PC-3 (cell line): Measurements from ENCODE around the gene H2AZ2. TPM values are rescaled to one million over a fixed set of nuclear protein-coding genes. Genes with fewer than 3 reads are reported as not detected.
A peak's percentile ranks its signal among the peaks of the same experiment; 100 is the strongest.
"Not testable (repeated sequence)": the region's sequence is repeated elsewhere in the genome, so short reads cannot be mapped to it uniquely, and the experiment has no call there.

Experiments used
- ATAC-seq: fragments of 200-7000 bp; cut with Tn5 transposase; 2 replicates; pipeline ENCODE4 v1.9.1; 2020; ENCODE audit warnings: mild to moderate bottlenecking, moderate library complexity
- BruUV-seq: library from RNA; stranded (reverse); fragments of 400-500 nt; replicated peaks from 2 replicates; lab custom pipeline; 2021; lab: Mats Ljungman, UMichigan
- CTCF ChIA-PET: fragments of 300-600 bp; sonication (Branson Sonifier 250); formaldehyde crosslinking; loops from one replicate; lab custom pipeline; 2022; ENCODE audit warnings: antibody characterized with exemption; lab: Charles Lee
- POLR2A ChIA-PET: fragments of 300-600 bp; sonication (Branson Sonifier 250); formaldehyde crosslinking; loops from one replicate; lab custom pipeline; 2022; ENCODE audit warnings: antibody characterized with exemption; ENCODE audit not compliant: unreplicated experiment; lab: Charles Lee
- DNase-seq: peaks from one replicate; pipeline ENCODE4 v3.0.0-alpha.2; 2015
- H2AFZ ChIP-seq: fragments of 300-600 bp; sonication (generic); 2 replicates; pipeline ENCODE4 v1.6.0; 2016; ENCODE audit warnings: antibody characterized with exemption, low read length
- H3F3A ChIP-seq: fragments of 300-600 bp; sonication (generic); one replicate; pipeline ENCODE4 v1.6.0; 2017; ENCODE audit warnings: antibody characterized with exemption, low read length, control low read depth, mild to moderate bottlenecking; ENCODE audit not compliant: unreplicated experiment
- H3K27ac ChIP-seq: fragments of 300-600 bp; sonication (generic); 2 replicates; pipeline ENCODE4 v1.5.1; 2016; ENCODE audit warnings: mild to moderate bottlenecking, low read length
- H3K27me3 ChIP-seq: fragments of 300-600 bp; sonication (generic); 2 replicates; pipeline ENCODE4 v1.6.1; 2016; ENCODE audit warnings: low read length, mixed read lengths
- H3K36me3 ChIP-seq: fragments of 300-600 bp; sonication (generic); 2 replicates; pipeline ENCODE4 v1.6.1; 2016; ENCODE audit warnings: low read depth, mixed run types, low read length, mixed read lengths
- H3K4me1 ChIP-seq: fragments of 300-600 bp; sonication (generic); 2 replicates; pipeline ENCODE4 v1.5.1; 2016; ENCODE audit warnings: low read length; ENCODE audit not compliant: insufficient read depth
- H3K4me2 ChIP-seq: fragments of 300-600 bp; sonication (generic); 2 replicates; pipeline ENCODE4 v1.6.0; 2016; ENCODE audit warnings: low read length
- H3K4me3 ChIP-seq: fragments of 300-600 bp; sonication (generic); 2 replicates; pipeline ENCODE4 v1.5.1; 2016; ENCODE audit warnings: mild to moderate bottlenecking, low read length, mixed read lengths
- H3K79me2 ChIP-seq: fragments of 300-600 bp; sonication (generic); 2 replicates; pipeline ENCODE4 v1.6.1; 2017; ENCODE audit warnings: low read length, mixed read lengths
- H3K9ac ChIP-seq: fragments of 300-600 bp; sonication (generic); 2 replicates; pipeline ENCODE4 v1.6.0; 2016; ENCODE audit warnings: mild to moderate bottlenecking, low read length
- H3K9me2 ChIP-seq: fragments of 300-600 bp; sonication (generic); replicated peaks from 2 replicates; pipeline ENCODE4 v1.6.1; 2016; ENCODE audit warnings: mixed run types, low read length, mixed read lengths
- H3K9me3 ChIP-seq: fragments of 300-600 bp; sonication (generic); 2 replicates; pipeline ENCODE4 v1.6.1; 2016; ENCODE audit warnings: low read length, mixed read lengths
- H4K20me1 ChIP-seq: fragments of 300-600 bp; sonication (generic); 2 replicates; pipeline ENCODE4 v1.6.1; 2016; ENCODE audit warnings: low read length, mixed read lengths
- EZH2 ChIP-seq: fragments of 300-600 bp; sonication (generic); IDR thresholded peaks from one replicate; pipeline ENCODE4 v1.6.1; 2017; ENCODE audit warnings: antibody characterized with exemption, mild to moderate bottlenecking, low read length; ENCODE audit not compliant: unreplicated experiment
- EZH2phosphoT487 ChIP-seq: fragments of 300-600 bp; sonication (generic); IDR thresholded peaks from 2 replicates; pipeline ENCODE4 v1.6.1; 2018; ENCODE audit warnings: mild to moderate bottlenecking, antibody characterized with exemption, low read length, borderline replicate concordance
- intact Hi-C: fragments of 100-400 bp; cut with micrococcal nuclease; formaldehyde crosslinking; loops from 2 replicates; pipeline ENCODE4 v1.9.0; 2023
- total RNA-seq: library from RNA; depleted of rRNA; stranded (reverse); fragments of >200 nt; gene quantifications from 2 replicates; pipeline ENCODE4 v1.2.3, GENCODE V29; 2014
- TF ChIP-seq, protein P1 (sequence below): fragments of 300-600 bp; sonication (generic); conservative IDR thresholded peaks from 2 replicates; pipeline ENCODE4 v1.5.1; 2017; ENCODE audit warnings: antibody characterized with exemption, low read depth, mild to moderate bottlenecking, low read length

H2AZ2 gene
- total RNA-seq, 1 experiment from 2014 or later: 376 TPM

DNA sequence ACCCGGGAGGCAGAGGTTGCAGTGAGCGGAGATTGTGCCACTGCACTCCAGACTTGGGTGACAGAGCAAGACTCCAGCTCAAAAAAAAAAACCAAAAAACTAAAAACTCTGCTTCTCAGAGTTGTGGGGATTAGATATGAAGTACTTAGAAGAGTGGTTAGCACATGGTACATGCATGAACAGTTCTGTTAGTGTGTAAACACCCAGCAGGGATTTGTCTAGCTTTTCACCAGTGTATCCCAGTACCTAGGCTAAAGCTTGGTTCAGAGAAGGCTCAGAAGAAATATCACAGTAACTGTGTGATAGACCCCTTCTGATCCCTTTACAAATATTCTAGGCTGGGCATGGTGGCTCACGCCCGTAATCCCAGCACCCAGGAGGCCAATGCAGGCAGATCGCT is 41.9 kb downstream of the H2AZ2 start:
- no peaks in the 10 kb centered on the region for H3K27me3 ChIP-seq
- H3K79me2 ChIP-seq: 0 out of 2 replicates have a peak, but pooled peaks cover 4% of the 10 kb centered on the region
- 0 out of 2 replicates have a peak, but pooled peaks cover 1% of the 10 kb centered on the region for H3K4me1 ChIP-seq
- H3K9me2 ChIP-seq: no peaks in the 10 kb centered on the region
- TF ChIP-seq EZH2: no peak
- TF ChIP-seq, protein P1, sequence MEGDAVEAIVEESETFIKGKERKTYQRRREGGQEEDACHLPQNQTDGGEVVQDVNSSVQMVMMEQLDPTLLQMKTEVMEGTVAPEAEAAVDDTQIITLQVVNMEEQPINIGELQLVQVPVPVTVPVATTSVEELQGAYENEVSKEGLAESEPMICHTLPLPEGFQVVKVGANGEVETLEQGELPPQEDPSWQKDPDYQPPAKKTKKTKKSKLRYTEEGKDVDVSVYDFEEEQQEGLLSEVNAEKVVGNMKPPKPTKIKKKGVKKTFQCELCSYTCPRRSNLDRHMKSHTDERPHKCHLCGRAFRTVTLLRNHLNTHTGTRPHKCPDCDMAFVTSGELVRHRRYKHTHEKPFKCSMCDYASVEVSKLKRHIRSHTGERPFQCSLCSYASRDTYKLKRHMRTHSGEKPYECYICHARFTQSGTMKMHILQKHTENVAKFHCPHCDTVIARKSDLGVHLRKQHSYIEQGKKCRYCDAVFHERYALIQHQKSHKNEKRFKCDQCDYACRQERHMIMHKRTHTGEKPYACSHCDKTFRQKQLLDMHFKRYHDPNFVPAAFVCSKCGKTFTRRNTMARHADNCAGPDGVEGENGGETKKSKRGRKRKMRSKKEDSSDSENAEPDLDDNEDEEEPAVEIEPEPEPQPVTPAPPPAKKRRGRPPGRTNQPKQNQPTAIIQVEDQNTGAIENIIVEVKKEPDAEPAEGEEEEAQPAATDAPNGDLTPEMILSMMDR: no peak
- no peak for TF ChIP-seq EZH2phosphoT487
- no peaks in the 10 kb centered on the region for H3K9me3 ChIP-seq
- no peak overlapping the region for H3K4me2 ChIP-seq
- CTCF ChIA-PET: interaction anchor here (0.6 kb wide), 1 partner anchor 226 kb away, joined by 3 read pairs; no protein-coding TSS in a partner anchor
- ATAC-seq (peak; percentile 13; the same call in 1 of the 2 replicates), DNase-seq (no peak)
- H3K36me3 ChIP-seq: peaks cover 24% of the 10 kb centered on the region
- peaks cover 16% of the 10 kb centered on the region; the same call in 1 of the 2 replicates for H4K20me1 ChIP-seq
- no peak overlapping the region for H3K27ac ChIP-seq
- no peak overlapping the region for H2AFZ ChIP-seq
- intact Hi-C loops: no loop called here
- peaks cover 24% of the 10 kb centered on the region for H3F3A ChIP-seq
- BruUV-seq: no TSS peak
- H3K4me3 ChIP-seq: no peak overlapping the region
- H3K9ac ChIP-seq: no peak overlapping the region
- POLR2A ChIA-PET: no interaction called here

GRCh38 chr7:44803828-44804519 is 43.9 kb downstream of the H2AZ2 start:
- DNase-seq, CTCF ChIA-PET, H3K9ac ChIP-seq, H3K27me3 ChIP-seq, intact Hi-C loops, H3K9me3 ChIP-seq, H3K4me2 ChIP-seq, BruUV-seq, H3K4me3 ChIP-seq, H3K27ac ChIP-seq, ATAC-seq, H3K9me2 ChIP-seq, H3K4me1 ChIP-seq, H2AFZ ChIP-seq, POLR2A ChIA-PET: not testable (repeated sequence)
- peaks cover 30% of the 10 kb centered on the region for H4K20me1 ChIP-seq
- H3F3A ChIP-seq: peaks cover 24% of the 10 kb centered on the region
- peaks cover 19% of the 10 kb centered on the region for H3K79me2 ChIP-seq
- peaks cover 40% of the 10 kb centered on the region for H3K36me3 ChIP-seq

DNA sequence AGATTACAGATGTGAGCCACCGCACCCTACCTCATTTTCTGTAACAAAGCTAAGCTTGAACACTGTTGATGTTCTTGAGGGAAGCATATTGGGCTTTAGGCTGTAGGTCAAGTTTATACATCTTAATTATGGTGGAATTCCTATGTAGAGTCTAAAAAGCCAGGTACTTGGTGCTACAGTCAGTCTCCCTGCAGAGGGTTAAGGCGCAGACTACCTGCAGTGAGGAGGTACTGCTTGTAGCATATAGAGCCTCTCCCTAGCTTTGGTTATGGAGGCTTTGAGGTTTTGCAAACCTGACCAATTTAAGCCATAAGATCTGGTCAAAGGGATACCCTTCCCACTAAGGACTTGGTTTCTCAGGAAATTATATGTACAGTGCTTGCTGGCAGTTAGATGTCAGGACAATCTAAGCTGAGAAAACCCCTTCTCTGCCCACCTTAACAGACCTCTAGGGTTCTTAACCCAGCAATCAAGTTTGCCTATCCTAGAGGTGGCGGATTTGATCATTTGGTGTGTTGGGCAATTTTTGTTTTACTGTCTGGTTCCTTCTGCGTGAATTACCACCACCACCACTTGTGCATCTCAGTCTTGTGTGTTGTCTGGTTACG is 45.4 kb downstream of the H2AZ2 start:
- H3F3A ChIP-seq: peaks cover 24% of the 10 kb centered on the region
- peaks cover 45% of the 10 kb centered on the region for H4K20me1 ChIP-seq
- ChIA-PET CTCF (no interaction called here), POLR2A (no interaction called here)
- BruUV-seq: no TSS peak
- H3K27ac ChIP-seq: no peak overlapping the region
- H3K9me2 ChIP-seq: no peaks in the 10 kb centered on the region
- DNase-seq (no peak), ATAC-seq (no peak)
- H3K4me3 ChIP-seq: no peak overlapping the region
- peaks cover 13% of the 10 kb centered on the region for H3K4me1 ChIP-seq
- no peak overlapping the region for H2AFZ ChIP-seq
- no peak overlapping the region for H3K4me2 ChIP-seq
- intact Hi-C loops: no loop called here
- no peak for TF ChIP-seq EZH2phosphoT487
- TF ChIP-seq, protein P1: no peak
- TF ChIP-seq EZH2: no peak
- H3K36me3 ChIP-seq: peaks cover 53% of the 10 kb centered on the region
- H3K27me3 ChIP-seq: no peaks in the 10 kb centered on the region
- no peak overlapping the region for H3K9ac ChIP-seq
- peaks cover 34% of the 10 kb centered on the region for H3K79me2 ChIP-seq
- no peaks in the 10 kb centered on the region for H3K9me3 ChIP-seq
